Suprapubic skin (tissue), 3 donors: Measurements from ENCODE around the gene PTPRN2.

ENCODE experiments used
- POLR2AphosphoS5 ChIP-seq, 3 donors: sonication (generic); formaldehyde crosslinking; IDR thresholded peaks; one replicate each; pipeline ENCODE4 v1.6.1; 2017; ENCODE audit warnings: antibody characterized with exemption in 3 of 3
- TF ChIP-seq, protein P1 (sequence below), 2 donors: fragments of 200-600 bp in 1 of 2; fragments of 450-650 bp in 1 of 2; sonication (generic) in 1 of 2; IDR thresholded peaks; one replicate each; pipeline ENCODE4 v1.5.1; 2016 to 2019; ENCODE audit warnings: antibody characterized with exemption in 2 of 2, mild to moderate bottlenecking in 1 of 2, moderate library complexity in 1 of 2

DNA sequence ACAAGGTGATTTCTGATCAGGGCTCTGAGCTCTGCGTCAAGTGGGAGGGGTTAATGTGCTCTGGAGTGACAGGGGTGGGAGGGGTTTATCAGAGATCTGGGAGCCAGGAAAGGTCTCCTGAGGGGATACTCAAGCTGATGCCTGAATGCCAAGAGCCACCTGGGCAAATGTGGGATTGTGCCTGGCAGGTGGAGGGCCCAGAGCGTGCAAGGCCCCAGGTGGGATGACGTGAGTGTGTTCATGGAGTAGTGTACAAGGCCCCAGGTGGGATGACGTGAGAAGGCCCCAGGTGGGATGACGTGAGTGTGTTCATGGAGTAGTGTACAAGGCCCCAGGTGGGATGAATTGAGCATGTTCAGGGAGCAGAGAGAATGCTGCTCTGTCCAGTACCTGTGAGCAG, 610.3 kb downstream of the PTPRN2 start:
- TF ChIP-seq, protein P1, sequence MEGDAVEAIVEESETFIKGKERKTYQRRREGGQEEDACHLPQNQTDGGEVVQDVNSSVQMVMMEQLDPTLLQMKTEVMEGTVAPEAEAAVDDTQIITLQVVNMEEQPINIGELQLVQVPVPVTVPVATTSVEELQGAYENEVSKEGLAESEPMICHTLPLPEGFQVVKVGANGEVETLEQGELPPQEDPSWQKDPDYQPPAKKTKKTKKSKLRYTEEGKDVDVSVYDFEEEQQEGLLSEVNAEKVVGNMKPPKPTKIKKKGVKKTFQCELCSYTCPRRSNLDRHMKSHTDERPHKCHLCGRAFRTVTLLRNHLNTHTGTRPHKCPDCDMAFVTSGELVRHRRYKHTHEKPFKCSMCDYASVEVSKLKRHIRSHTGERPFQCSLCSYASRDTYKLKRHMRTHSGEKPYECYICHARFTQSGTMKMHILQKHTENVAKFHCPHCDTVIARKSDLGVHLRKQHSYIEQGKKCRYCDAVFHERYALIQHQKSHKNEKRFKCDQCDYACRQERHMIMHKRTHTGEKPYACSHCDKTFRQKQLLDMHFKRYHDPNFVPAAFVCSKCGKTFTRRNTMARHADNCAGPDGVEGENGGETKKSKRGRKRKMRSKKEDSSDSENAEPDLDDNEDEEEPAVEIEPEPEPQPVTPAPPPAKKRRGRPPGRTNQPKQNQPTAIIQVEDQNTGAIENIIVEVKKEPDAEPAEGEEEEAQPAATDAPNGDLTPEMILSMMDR (IDR thresholded peaks at IDR 0.05): no peak
- TF ChIP-seq POLR2AphosphoS5 (IDR thresholded peaks at IDR 0.05): no peak
